KOPT-K1 (cell line): ENCODE results near the gene ZNF432.
"Not testable (repeated sequence)": the region's sequence is repeated elsewhere in the genome, so short reads cannot be mapped to it uniquely, and the experiment has no call there.

Experiments
- H3K27ac ChIP-seq: fragments of 200-600 bp; sonication (generic); 2 replicates; pipeline ENCODE4 v1.5.1; 2016; ENCODE audit warnings: antibody characterized with exemption, mild to moderate bottlenecking, low read depth, low read length; ENCODE audit not compliant: poor library complexity, severe bottlenecking
- H3K36me3 ChIP-seq: fragments of 200-600 bp; sonication (generic); 2 replicates; pipeline ENCODE4 v1.5.1; 2017; ENCODE audit warnings: antibody characterized with exemption, mild to moderate bottlenecking, low read length, moderate library complexity; ENCODE audit not compliant: insufficient read depth
- H3K9me3 ChIP-seq: fragments of 200-600 bp; sonication (generic); 2 replicates; pipeline ENCODE4 v1.5.1; 2017; ENCODE audit warnings: antibody characterized with exemption, low read length, mild to moderate bottlenecking; ENCODE audit not compliant: insufficient read depth, poor library complexity, severe bottlenecking

The ZNF432 gene

DNA sequence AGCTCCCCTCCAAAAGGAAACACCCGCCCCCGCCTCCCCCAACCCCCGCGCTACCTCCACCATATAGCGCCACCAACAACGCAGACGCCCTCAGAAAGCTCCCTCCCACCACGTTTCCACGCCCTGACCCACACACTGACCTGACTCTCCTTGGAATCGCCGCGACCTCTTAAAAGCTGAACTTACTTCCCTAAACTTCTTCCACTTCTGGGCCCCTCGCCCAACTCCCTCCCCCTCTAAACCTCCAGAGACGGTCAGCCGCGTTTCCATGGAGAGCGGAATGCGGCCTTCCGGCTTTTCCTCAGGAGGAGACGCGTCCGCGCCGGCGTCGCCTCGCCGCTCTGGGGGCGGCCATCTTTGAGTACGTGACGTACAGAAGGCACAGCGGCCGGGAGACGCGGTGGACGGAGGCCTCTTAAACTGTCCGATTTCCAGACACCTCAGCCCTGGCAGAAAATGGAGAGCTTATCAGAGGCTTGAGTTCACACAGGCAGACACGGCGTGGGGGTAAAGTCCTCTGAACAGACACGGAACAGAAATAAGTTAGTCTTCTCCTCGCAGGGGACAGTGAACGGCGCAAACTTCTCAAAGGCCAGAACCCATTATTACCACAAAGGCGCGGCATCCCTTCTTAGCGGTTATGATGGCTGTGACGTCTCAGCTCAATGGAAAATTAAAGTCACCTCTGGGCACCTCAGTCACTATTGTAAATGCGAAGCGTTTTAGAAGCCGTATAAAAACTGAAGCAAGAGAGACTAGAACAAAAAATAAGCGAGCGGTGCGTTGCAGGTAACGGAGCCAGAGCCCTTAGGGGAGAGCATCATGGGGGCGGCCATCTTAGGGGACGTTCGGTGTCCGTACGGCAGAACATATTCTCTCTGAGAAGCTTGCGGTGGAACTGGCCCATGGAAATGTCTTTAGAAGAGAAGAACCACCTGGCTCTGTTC, at the start of gene ZNF432:
Gene ZNF432 (minus strand): TSS at position 284 of the 947 bp plus-strand sequence. CDS start 1,970 bp downstream, outside the sequence.
- Histone ChIP-seq H3K9me3 (peaks cover 55% of the 10 kb centered on the region), H3K27ac (peak within 1 kb of the TSS; percentile 88), H3K36me3 (peaks cover 33% of the 10 kb centered on the region)

DNA sequence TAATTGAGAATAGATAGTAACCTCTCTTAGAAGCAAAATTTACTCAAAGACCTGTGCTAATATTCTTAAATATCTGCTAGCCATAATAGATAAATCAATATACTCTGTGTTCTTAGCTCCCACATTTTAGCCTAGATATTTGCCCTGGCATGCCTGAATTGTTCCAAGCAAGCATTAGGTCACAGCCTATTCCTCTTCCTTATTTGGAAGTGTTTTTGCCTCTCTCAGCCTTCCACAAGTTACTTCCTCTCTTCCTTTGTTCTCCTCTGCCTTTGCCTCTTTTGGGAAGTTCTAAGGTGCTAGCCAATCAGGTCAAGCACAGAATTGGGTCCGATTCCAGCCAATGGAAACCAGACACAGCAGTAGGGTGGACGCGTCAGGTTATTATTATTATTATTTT, 47.8 kb upstream of the ZNF432 start:
- peaks cover 74% of the 10 kb centered on the region for H3K9me3 ChIP-seq
- H3K27ac ChIP-seq = not testable (repeated sequence)

DNA sequence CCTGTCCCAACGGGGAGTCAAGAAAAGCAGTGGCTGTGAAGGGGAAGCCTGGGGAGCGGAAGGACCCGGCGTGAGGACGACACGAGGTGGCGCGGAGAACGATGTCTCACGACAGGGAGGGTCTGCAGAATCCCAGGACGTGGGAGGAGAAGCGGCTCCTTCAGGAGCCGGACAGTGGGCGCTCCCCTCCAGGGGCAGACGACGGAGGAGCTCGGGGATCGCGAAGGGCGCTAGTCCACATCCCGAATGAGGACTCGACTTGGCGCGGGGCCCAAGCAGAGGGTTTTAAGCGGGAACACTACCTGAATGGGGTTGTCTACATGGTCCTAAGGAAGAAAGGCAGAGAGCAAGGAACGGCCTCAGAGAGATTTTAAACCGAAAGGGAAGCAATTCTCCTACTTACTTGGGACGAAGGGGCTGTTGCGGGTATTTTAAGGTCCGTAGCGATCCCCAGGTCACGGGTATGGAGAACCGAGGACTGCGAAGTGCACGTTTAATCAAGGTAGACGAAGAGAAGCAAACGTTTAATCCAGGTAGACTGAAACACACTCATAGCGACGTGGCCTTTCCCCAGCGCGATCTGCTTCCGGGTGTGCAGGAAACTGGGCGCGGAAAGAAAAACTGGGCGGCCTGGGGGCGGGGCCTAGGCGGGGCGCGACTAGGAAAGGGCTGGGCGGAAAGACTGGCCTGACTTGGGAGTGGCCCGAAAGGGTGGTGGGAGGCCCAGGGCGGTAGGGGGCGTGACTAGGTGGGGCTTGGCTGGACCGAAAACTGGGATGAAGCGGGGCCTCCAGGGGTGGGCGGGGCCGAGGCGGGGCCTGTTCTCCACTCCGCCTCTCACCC, 46.8 kb upstream of the ZNF432 start, which contains the start of gene ZNF841:
Gene ZNF841 (minus strand): TSS at position 594 of the 843 bp plus-strand sequence. CDS start 10,964 bp downstream, outside the sequence.
- Histone ChIP-seq H3K27ac (peak within 1 kb of the TSS; percentile 72), H3K9me3 (peaks cover 83% of the 10 kb centered on the region)

More for the DNA sequence above, 47.8 kb upstream of the ZNF432 start:
- H3K36me3 ChIP-seq = peaks cover 23% of the 10 kb centered on the region

DNA sequence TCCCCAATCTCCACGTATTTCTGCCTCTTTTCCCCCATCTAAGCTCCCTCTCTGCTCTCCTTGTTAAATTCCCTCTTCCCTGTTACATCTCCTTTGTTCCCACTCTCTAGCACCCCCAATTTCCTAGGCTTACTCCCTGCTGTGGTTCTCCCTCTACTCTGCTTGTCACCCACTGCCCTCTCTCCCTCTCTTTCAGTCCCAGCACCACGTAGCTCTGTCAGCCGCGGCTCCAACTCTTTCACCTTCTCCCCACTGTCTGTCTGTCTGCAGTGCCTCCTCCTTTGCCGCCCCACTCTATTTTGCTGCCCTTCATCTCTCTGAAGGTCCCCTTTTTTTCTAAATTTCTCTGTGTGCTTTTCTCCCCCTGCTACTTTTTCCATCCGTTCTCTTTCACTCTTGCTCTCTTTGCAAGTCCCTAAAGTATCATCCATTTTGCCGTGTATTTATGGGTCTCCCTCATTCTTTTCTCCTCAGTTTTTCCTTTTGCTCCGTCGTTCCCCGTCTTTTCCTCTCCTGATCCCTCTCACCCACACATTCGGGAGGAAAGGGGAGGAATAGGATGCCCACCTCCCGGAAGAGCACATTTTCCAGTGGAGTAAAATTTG, 46.0 kb upstream of the ZNF432 start:
- peak overlapping the region; percentile 72 for H3K27ac ChIP-seq
- H3K9me3 ChIP-seq = peaks cover 86% of the 10 kb centered on the region

More for the DNA sequence above, 46.8 kb upstream of the ZNF432 start, which contains the start of gene ZNF841:
- H3K36me3 ChIP-seq = peaks cover 33% of the 10 kb centered on the region

DNA sequence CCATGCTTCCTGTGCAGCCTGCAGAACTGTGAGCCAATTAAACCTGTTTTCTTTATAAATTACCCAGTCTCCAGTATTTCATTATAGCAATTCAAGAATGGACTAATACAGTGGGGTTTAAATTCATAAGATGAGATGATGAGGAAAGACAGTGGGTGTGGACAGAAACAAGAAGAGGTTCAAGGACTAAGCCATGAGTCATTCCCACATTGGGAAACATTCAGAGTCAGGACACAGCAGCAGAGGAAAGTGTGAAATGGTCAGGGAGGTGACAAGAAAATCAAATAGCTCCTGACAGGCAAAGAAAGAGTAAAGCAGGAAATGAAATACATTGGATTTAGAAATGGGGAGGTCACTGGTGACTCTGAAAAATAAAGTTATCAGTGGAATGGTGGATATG, 37.8 kb upstream of the ZNF432 start:
- peaks cover 100% of the 10 kb centered on the region for H3K9me3 ChIP-seq
- H3K27ac ChIP-seq = no peak overlapping the region
- peaks cover 99% of the 10 kb centered on the region for H3K36me3 ChIP-seq

More for the DNA sequence above, 46.0 kb upstream of the ZNF432 start:
- peaks cover 40% of the 10 kb centered on the region for H3K36me3 ChIP-seq

DNA sequence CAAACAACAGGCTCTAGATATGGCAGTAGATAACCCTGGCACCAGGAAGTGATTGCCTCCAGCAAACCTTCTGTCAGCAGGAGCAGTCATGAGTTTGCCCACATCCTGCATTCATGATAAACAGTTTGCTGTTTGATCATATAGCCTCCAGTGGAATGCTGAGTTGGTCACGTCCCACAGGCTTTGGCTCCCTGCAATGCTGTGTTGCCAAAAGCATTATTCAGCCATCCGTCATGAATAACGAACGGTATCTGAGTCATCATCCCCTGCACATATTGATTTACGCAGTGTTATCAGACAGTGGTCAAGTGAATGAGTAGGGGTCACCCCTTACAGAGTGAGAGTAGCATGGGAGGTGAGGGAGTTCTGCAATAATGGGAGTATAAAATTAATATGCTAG, 21.9 kb upstream of the ZNF432 start:
- Histone ChIP-seq H3K9me3 (peaks cover 98% of the 10 kb centered on the region), H3K36me3 (peaks cover 97% of the 10 kb centered on the region), H3K27ac (no peak overlapping the region)

DNA sequence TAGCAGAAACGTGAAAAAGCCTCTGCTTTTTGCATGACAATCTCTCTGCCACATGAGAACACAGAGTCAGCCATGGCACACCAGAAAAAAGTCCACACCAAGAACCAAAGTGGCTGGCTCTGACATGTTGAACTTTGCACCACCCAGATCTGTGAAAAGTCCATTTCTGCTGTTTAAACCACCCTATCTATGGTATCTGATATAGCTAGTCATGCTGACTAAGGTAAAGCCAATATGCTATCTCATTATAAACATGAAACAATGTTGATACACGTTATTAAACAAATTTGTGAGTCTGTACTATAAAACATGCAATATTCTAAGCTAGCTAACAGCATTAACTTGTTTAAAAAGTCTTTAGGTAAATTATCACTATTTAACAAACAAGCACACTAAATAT, 21.0 kb upstream of the ZNF432 start:
- Histone ChIP-seq H3K36me3 (peaks cover 97% of the 10 kb centered on the region), H3K9me3 (peaks cover 98% of the 10 kb centered on the region), H3K27ac (no peak overlapping the region)

DNA sequence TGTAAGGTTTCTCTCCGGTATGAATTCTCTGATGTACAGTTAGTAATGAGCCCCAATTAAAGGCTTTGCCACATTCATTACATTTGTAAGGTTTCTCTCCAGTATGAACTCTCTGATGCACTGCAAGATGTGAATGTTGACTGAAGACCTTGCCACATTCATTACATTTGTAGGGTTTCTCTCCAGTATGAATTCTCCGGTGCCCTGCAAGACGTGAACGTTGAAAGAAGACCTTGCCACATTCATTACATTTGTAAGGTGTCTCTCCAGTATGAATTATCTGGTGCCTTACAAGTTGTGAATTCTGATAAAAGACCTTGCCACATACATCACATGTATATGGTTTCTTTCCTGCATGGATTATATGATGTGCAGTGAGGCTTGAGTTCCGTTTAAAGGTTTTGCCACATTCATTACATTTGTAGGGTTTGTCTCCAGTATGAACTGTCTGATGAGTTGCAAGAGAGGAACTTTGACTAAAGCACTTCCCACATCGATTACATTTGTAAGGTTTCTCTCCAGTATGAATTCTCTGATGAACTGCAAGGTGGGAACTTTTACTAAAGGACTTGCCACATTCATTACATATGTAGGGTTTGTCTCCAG, 17.7 kb upstream of the ZNF432 start:
- Histone ChIP-seq H3K36me3 (peaks cover 91% of the 10 kb centered on the region), H3K27ac (no peak overlapping the region), H3K9me3 (peaks cover 100% of the 10 kb centered on the region)

DNA sequence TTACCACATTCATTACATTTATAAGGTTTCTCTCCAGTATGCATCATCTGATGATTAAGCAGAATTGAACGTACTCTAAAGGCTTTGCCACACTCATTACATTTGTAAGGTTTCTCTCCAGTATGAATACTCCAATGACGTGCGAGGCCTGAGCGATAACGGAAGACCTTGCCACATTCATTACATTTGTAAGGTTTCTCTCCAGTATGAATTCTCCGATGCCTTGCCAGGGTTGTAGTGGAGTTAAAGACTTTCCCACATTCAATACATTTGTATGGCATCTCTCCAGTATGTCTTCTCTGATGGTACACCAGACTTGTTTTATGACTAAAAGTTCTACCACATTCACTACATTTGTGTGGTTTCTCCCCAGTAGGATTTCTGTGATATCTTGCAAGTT, 16.8 kb upstream of the ZNF432 start:
- H3K9me3 ChIP-seq = peaks cover 100% of the 10 kb centered on the region
- no peak overlapping the region for H3K27ac ChIP-seq

DNA sequence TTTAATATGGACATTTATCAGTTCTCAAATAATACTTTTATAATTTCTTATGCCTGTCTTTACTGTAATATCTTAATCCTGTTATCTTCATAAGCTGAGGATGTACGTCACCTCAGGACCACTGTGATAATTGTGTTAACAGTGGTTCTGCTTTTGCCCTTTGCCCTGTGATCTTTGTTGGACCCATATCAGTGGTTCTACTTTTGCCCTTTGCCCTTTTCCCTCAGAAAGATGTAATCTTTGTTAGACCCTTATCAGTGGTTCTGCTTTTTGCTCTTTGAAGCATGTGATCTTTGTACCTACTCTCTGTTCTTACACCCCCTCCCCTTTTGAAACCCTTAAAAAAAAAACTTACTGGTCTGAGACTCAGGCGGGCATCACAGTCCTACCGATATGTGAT, 7.8 kb upstream of the ZNF432 start:
- not testable (repeated sequence) for H3K36me3 ChIP-seq, H3K27ac ChIP-seq
- peaks cover 67% of the 10 kb centered on the region for H3K9me3 ChIP-seq

More for the DNA sequence above, 16.8 kb upstream of the ZNF432 start:
- peaks cover 82% of the 10 kb centered on the region for H3K36me3 ChIP-seq

DNA sequence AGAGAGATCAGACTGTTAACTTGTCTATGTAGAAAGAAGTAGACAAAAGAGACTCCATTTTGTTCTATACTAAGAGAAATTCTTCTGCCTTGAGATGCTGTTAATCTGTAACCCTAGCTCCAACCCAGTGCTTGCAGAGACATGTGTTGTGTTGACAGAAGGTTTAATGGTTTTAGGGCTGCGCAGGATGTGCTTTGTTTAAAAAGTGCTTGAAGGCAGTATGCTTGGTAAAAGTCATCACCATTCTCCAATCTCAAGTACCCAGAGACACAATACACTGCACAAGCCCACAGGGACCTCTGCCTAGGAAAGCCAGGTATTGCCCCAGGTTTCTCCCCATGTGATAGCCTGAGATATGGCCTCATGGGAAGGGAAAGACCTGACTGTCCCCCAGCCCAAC, 3.1 kb upstream of the ZNF432 start:
- H3K36me3 ChIP-seq, H3K27ac ChIP-seq: not testable (repeated sequence)
- H3K9me3 ChIP-seq = peaks cover 40% of the 10 kb centered on the region

DNA sequence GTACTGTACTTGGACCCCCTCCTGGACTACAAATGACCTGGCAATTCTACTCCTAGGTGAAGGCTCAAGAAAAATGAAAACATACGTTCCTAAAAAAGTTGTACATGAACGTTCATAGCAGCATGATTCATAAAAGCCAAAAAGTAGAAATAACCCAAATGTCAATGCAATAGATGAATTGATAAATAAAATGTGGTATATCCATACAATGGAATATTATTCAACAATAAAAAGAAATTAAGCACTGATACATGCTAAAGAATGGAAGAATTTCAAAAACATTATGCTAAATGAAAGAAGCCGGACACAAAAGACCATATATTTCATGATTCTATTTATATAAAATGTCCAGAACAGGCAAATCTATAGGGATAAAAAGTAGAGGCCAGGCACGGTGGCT, 9.5 kb downstream of the ZNF432 start:
- Histone ChIP-seq H3K36me3 (peaks cover 91% of the 10 kb centered on the region), H3K9me3 (peaks cover 91% of the 10 kb centered on the region), H3K27ac (no peak overlapping the region)

DNA sequence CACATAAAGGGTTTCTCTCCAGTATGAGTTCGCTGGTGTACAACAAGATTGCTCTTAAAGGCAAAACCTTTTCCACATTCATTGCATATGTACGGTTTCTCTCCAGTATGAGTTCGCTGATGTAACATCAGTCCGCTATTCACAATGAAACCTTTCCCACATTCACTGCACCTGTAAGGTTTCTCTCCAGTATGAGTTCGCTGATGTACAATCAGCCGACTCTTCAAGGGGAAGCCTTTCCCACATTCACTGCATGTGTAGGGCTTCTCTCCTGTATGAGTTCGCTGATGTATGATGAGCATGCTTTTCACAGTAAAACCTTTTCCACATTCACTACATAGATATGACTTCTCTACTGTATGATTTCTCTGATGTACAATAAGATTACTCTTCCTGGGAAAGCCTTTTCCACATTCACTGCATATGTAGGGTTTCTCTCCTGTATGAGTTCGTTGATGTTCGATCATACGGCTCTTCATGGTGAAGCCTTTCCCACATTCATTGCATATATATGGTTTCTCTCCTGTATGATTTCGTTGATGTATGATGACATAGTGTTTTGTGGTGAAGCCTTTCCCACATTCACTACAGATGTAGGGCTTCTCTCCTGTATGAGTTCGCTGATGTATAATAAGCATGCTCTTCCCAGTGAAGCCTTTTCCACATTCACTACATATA, 14.4 kb downstream of the ZNF432 start:
- Histone ChIP-seq H3K9me3 (peaks cover 96% of the 10 kb centered on the region), H3K27ac (no peak overlapping the region), H3K36me3 (peaks cover 72% of the 10 kb centered on the region)

DNA sequence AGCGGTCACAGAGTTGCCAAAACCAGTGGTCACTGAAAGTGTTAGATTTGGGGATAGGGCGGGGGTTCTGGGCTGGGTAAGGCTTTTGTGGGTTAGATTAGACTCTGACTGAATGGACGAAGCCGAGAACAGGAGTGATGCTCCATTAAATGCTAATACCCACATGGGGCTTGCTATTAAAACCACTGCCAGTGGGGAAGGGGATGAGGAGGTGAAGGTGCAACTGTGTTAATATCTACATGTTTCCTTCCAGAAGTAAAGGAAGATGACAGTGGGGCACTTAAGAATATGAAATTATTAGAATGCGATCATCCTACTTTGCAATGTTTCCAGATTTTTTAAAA, 19.9 kb downstream of the ZNF432 start:
- peaks cover 45% of the 10 kb centered on the region for H3K36me3 ChIP-seq
- peak overlapping the region; percentile 82 for H3K27ac ChIP-seq
- peaks cover 78% of the 10 kb centered on the region for H3K9me3 ChIP-seq
